HFFc6 (cell line): ENCODE data around the gene PTPRM. TPM values are rescaled to one million over a fixed set of nuclear protein-coding genes. Genes with fewer than 3 reads are reported as not detected.

Experiments used
- DNase-seq: peaks from one replicate; pipeline ENCODE4 v3.0.0-alpha.2; 2018
- H3K27ac Mint-ChIP-seq: 2 replicates; pipeline ENCODE4 v1.8.0; 2020; ENCODE audit warnings: mild to moderate bottlenecking, mixed read lengths
- H3K27me3 Mint-ChIP-seq: 2 replicates; pipeline ENCODE4 v1.8.0; 2021; ENCODE audit warnings: mild to moderate bottlenecking, moderate library complexity, mixed read lengths; ENCODE audit not compliant: insufficient read depth
- H3K36me3 Mint-ChIP-seq: 2 replicates; pipeline ENCODE4 v1.8.0; 2021; ENCODE audit warnings: low read depth, mixed read lengths
- H3K4me1 Mint-ChIP-seq: 2 replicates; pipeline ENCODE4 v1.8.0; 2020; ENCODE audit warnings: low read depth, mixed read lengths
- H3K4me3 Mint-ChIP-seq: 2 replicates; pipeline ENCODE4 v1.8.0; 2020; ENCODE audit warnings: mild to moderate bottlenecking, moderate library complexity, mixed read lengths
- H3K9me3 Mint-ChIP-seq: 2 replicates; pipeline ENCODE4 v1.8.0; 2020; ENCODE audit warnings: mild to moderate bottlenecking, mixed read lengths
- total RNA-seq, 6 experiments: library from RNA; stranded (reverse); fragmentation: NEBNext Ultra II Directional; extraction: Animal tissue kit (Norgen Biotek cat#: 25700); gene quantifications; 2 replicates in 1 of 6; 3 replicates in 5 of 6; pipeline ENCODE4 v1.2.3, GENCODE V29; 2021
- TF ChIP-seq, protein P1 (sequence below): fragments of 200-600 bp; sonication (generic); IDR thresholded peaks from 2 replicates; pipeline ENCODE4 v1.5.0; 2021; ENCODE audit warnings: antibody characterized with exemption, mild to moderate bottlenecking

Gene PTPRM
- total RNA-seq, 6 experiments from 2014 or later, result 39.4 to 49.8 (median 43.8) TPM

DNA sequence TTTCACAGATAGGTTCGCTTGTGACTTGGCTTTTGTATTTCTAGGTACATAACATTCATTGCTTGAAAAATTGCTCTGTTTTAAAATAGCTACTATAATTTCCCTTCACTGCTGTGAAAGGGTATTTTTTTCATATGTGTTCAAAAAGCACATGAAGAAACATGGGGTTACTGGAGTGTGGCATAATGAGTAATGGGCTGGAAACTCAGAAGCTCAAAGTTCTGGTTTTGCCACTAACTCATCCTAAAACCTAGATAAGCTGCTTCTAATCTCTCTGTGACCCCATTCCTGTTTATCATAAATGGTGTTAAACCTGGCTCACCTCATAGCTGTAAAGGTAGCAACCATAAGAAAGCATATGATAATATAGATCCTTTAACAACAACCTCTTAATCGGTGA is 319.3 kb downstream of the PTPRM start:
- Mint-ChIP-seq H3K4me3 (no peak overlapping the region), H3K9me3 (no peaks in the 10 kb centered on the region), H3K4me1 (no peaks in the 10 kb centered on the region), H3K27me3 (peaks cover 1% of the 10 kb centered on the region; the same call in 1 of the 2 replicates), H3K36me3 (no peaks in the 10 kb centered on the region), H3K27ac (no peak overlapping the region)
- TF ChIP-seq, protein P1, sequence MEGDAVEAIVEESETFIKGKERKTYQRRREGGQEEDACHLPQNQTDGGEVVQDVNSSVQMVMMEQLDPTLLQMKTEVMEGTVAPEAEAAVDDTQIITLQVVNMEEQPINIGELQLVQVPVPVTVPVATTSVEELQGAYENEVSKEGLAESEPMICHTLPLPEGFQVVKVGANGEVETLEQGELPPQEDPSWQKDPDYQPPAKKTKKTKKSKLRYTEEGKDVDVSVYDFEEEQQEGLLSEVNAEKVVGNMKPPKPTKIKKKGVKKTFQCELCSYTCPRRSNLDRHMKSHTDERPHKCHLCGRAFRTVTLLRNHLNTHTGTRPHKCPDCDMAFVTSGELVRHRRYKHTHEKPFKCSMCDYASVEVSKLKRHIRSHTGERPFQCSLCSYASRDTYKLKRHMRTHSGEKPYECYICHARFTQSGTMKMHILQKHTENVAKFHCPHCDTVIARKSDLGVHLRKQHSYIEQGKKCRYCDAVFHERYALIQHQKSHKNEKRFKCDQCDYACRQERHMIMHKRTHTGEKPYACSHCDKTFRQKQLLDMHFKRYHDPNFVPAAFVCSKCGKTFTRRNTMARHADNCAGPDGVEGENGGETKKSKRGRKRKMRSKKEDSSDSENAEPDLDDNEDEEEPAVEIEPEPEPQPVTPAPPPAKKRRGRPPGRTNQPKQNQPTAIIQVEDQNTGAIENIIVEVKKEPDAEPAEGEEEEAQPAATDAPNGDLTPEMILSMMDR, result no peak
- no peak for DNase-seq

DNA sequence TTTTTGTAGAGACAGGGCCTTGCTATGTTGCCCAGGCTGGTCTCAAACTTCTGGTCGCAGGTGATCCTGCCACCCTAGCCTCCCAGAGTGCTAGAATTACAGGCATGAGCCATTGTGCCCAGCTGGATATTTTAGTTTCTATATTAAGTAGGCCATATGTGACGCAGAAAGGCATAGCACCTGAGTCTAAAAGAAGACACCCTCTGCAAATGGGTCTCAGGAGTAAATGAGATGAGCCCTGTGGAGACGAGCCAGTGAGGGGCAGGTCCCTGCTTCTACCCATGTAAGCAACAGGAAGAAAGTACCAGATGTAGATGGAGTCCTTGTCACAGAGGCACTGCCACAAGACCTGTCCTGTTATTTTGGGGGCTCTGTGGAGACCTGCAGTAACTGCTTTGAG is 322.4 kb downstream of the PTPRM start:
- TF ChIP-seq, protein P1, result no peak
- H3K27ac Mint-ChIP-seq, result no peak overlapping the region
- H3K4me3 Mint-ChIP-seq, result no peak overlapping the region
- no peaks in the 10 kb centered on the region for H3K9me3 Mint-ChIP-seq
- DNase-seq, result no peak
- no peaks in the 10 kb centered on the region for H3K27me3 Mint-ChIP-seq
- no peaks in the 10 kb centered on the region for H3K36me3 Mint-ChIP-seq
- no peaks in the 10 kb centered on the region for H3K4me1 Mint-ChIP-seq

DNA sequence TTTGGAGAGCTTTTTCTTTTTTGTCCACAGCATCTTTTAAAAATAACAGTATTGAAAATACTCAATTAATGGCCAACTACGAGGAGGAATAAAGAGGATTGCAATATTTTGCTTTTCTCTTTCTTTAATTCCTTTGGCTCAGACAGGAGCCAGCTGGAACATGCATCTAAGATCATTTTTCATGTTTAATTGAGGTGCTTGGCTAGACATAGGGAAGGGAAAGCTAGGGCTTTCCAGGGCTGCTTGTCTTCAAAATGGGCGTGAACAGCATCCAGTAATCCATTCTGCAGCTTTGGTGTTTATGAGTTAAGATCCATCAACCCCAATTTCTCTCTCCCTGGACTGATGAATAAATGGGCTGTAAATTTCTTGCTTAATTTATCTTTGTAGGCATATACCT is 323.0 kb downstream of the PTPRM start:
- Mint-ChIP-seq H3K27me3 (no peaks in the 10 kb centered on the region), H3K27ac (no peak overlapping the region), H3K4me1 (no peaks in the 10 kb centered on the region), H3K9me3 (no peaks in the 10 kb centered on the region), H3K36me3 (no peaks in the 10 kb centered on the region), H3K4me3 (no peak overlapping the region)
- TF ChIP-seq, protein P1, result no peak
- DNase-seq, result no peak

DNA sequence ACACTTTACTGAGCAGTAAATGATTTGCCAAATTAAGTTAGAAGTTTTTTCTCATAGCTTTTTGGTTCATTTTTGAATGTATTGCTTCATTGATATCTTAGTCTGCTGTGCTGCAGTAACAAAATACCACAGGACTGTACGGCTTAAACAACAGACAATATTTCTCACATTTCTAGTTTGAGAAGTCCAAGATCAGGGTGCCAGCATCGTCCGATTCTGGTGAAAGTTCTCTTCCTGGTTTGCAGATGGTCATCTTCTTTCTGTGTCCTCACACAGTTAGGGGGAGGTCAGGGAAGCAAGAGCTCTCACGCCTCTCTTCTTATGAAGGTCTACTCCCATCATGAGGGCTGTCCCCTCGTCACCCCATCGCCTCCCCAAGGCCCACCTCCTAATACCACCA is 325.4 kb downstream of the PTPRM start:
- no peaks in the 10 kb centered on the region for H3K9me3 Mint-ChIP-seq
- TF ChIP-seq, protein P1, result no peak
- H3K4me1 Mint-ChIP-seq, result peaks cover 9% of the 10 kb centered on the region
- H3K4me3 Mint-ChIP-seq, result no peak overlapping the region
- no peak for DNase-seq
- H3K27me3 Mint-ChIP-seq, result no peaks in the 10 kb centered on the region
- H3K36me3 Mint-ChIP-seq, result no peaks in the 10 kb centered on the region
- no peak overlapping the region for H3K27ac Mint-ChIP-seq

DNA sequence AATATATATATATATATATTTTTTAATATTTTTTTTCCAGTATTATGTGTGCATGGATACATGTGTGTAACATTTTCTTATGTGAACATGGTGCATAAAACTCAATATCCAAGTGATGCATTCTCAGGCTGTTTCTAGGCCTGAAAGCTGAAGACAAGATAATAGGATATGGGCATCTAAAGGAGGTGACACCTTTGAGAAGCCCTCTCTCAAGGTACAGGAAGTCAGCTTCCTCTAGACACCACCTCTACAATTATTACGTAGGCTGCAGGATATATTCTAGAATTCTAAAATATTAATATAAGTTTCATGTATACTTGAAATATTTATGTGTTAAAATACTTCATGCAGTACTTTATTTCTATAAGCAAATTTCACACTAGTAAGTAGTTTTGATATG is 327.5 kb downstream of the PTPRM start:
- no peak overlapping the region for H3K27ac Mint-ChIP-seq
- H3K27me3 Mint-ChIP-seq, result no peaks in the 10 kb centered on the region
- no peaks in the 10 kb centered on the region for H3K9me3 Mint-ChIP-seq
- H3K4me1 Mint-ChIP-seq, result peaks cover 9% of the 10 kb centered on the region
- no peak overlapping the region for H3K4me3 Mint-ChIP-seq
- no peak for DNase-seq
- H3K36me3 Mint-ChIP-seq, result no peaks in the 10 kb centered on the region
- TF ChIP-seq, protein P1, result no peak

DNA sequence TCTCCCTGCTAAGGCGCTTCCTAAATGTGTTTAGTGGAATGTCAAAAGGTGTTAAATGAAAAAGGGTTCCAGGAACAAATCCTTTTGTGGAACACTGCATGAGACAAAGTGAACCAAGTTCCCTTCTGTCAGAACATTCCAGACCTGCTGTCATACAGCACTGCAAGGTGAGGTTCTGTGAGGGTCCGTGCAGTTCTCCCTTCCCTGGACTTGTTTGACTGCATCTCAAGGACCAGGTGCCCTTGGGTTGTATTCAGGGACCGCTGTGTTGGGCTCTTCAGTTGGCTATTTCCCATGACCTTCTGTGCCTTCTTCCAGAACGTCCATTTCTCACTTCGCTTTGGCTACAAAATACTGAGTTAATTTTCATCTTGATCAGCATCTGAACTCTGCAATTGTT is 328.2 kb downstream of the PTPRM start:
- Mint-ChIP-seq H3K4me3 (no peak overlapping the region), H3K36me3 (no peaks in the 10 kb centered on the region), H3K27me3 (no peaks in the 10 kb centered on the region), H3K4me1 (peaks cover 9% of the 10 kb centered on the region), H3K27ac (no peak overlapping the region), H3K9me3 (no peaks in the 10 kb centered on the region)
- TF ChIP-seq, protein P1, result no peak
- DNase-seq, result no peak
